Stimulated activated CD4-positive, alpha-beta T cell treated with anti-CD3 and anti-CD28 coated beads, TNF-alpha, amount 100 ng/mL, for 24 hours (primary cell): Measurements from ENCODE around the gene NTM.

ENCODE experiments used
- DNase-seq, 3 experiments: peaks; one replicate each; pipeline ENCODE4 v3.0.0-alpha.2; 2020; ENCODE audit warnings: low read depth in 3 of 3

Gene NTM

GRCh38 chr11:131373095-131373725 is 2.8 kb downstream of the NTM start:
- DNase-seq, result no peak

GRCh38 chr11:131373756-131374155 is 3.3 kb downstream of the NTM start:
- DNase-seq, result no peak

GRCh38 chr11:131375421-131375820 is 5.0 kb downstream of the NTM start:
- no peak for DNase-seq

- no peak for DNase-seq
These were observed 5.5 kb downstream of the NTM start for GRCh38 chr11:131375915-131376314.

- DNase-seq, result no peak
These were observed 8.5 kb downstream of the NTM start for GRCh38 chr11:131378931-131379330.

GRCh38 chr11:131385763-131386390 is 15.5 kb downstream of the NTM start:
- DNase-seq, result no peak

- DNase-seq, result no peak
These were observed 16.0 kb downstream of the NTM start for GRCh38 chr11:131386408-131386807.

GRCh38 chr11:131388030-131388429 is 17.6 kb downstream of the NTM start:
- no peak for DNase-seq

- no peak for DNase-seq
These were observed 19.2 kb downstream of the NTM start for GRCh38 chr11:131389582-131389981.

- no peak for DNase-seq
These were observed 20.8 kb downstream of the NTM start for GRCh38 chr11:131391176-131391575.

GRCh38 chr11:131392528-131393255 is 22.3 kb downstream of the NTM start:
- no peak for DNase-seq

GRCh38 chr11:131393691-131394090 is 23.3 kb downstream of the NTM start:
- no peak for DNase-seq

GRCh38 chr11:131397675-131398074 is 27.3 kb downstream of the NTM start:
- DNase-seq, result no peak

- no peak for DNase-seq
These were observed 31.6 kb downstream of the NTM start for GRCh38 chr11:131402040-131402439.

- no peak for DNase-seq
These were observed 33.6 kb downstream of the NTM start for GRCh38 chr11:131404010-131404409.

- DNase-seq, result no peak
These were observed 37.7 kb downstream of the NTM start for GRCh38 chr11:131408025-131408640.

- DNase-seq, result no peak
These were observed 38.9 kb downstream of the NTM start for GRCh38 chr11:131409345-131409744.

GRCh38 chr11:131411636-131412035 is 41.2 kb downstream of the NTM start:
- no peak for DNase-seq

GRCh38 chr11:131412061-131412460 is 41.6 kb downstream of the NTM start:
- DNase-seq, result no peak

GRCh38 chr11:131413217-131413616 is 42.8 kb downstream of the NTM start:
- no peak for DNase-seq

GRCh38 chr11:131418189-131418588 is 47.8 kb downstream of the NTM start:
- DNase-seq, result no peak

GRCh38 chr11:131421066-131421855 is 50.8 kb downstream of the NTM start:
- no peak for DNase-seq
